PC-3 (cell line): Measurements from ENCODE around the gene EMP3. TPM values are rescaled to one million over a fixed set of nuclear protein-coding genes. Genes with fewer than 3 reads are reported as not detected.
"Not testable (repeated sequence)": the region's sequence is repeated elsewhere in the genome, so short reads cannot be mapped to it uniquely, and the experiment has no call there.

Experiments
- ATAC-seq: fragments of 200-7000 bp; cut with Tn5 transposase; 2 replicates; pipeline ENCODE4 v1.9.1; 2020; ENCODE audit warnings: mild to moderate bottlenecking, moderate library complexity
- BruUV-seq: library from RNA; stranded (reverse); fragments of 400-500 nt; replicated peaks from 2 replicates; lab custom pipeline; 2021; lab: Mats Ljungman, UMichigan
- CTCF ChIA-PET: fragments of 300-600 bp; sonication (Branson Sonifier 250); formaldehyde crosslinking; loops from one replicate; lab custom pipeline; 2022; ENCODE audit warnings: antibody characterized with exemption; lab: Charles Lee
- POLR2A ChIA-PET: fragments of 300-600 bp; sonication (Branson Sonifier 250); formaldehyde crosslinking; loops from one replicate; lab custom pipeline; 2022; ENCODE audit warnings: antibody characterized with exemption; ENCODE audit not compliant: unreplicated experiment; lab: Charles Lee
- DNase-seq: peaks from one replicate; pipeline ENCODE4 v3.0.0-alpha.2; 2015
- H2AFZ ChIP-seq: fragments of 300-600 bp; sonication (generic); 2 replicates; pipeline ENCODE4 v1.6.0; 2016; ENCODE audit warnings: antibody characterized with exemption, low read length
- H3F3A ChIP-seq: fragments of 300-600 bp; sonication (generic); one replicate; pipeline ENCODE4 v1.6.0; 2017; ENCODE audit warnings: antibody characterized with exemption, low read length, control low read depth, mild to moderate bottlenecking; ENCODE audit not compliant: unreplicated experiment
- H3K27ac ChIP-seq: fragments of 300-600 bp; sonication (generic); 2 replicates; pipeline ENCODE4 v1.5.1; 2016; ENCODE audit warnings: mild to moderate bottlenecking, low read length
- H3K27me3 ChIP-seq: fragments of 300-600 bp; sonication (generic); 2 replicates; pipeline ENCODE4 v1.6.1; 2016; ENCODE audit warnings: low read length, mixed read lengths
- H3K36me3 ChIP-seq: fragments of 300-600 bp; sonication (generic); 2 replicates; pipeline ENCODE4 v1.6.1; 2016; ENCODE audit warnings: low read depth, mixed run types, low read length, mixed read lengths
- H3K4me1 ChIP-seq: fragments of 300-600 bp; sonication (generic); 2 replicates; pipeline ENCODE4 v1.5.1; 2016; ENCODE audit warnings: low read length; ENCODE audit not compliant: insufficient read depth
- H3K4me2 ChIP-seq: fragments of 300-600 bp; sonication (generic); 2 replicates; pipeline ENCODE4 v1.6.0; 2016; ENCODE audit warnings: low read length
- H3K4me3 ChIP-seq: fragments of 300-600 bp; sonication (generic); 2 replicates; pipeline ENCODE4 v1.5.1; 2016; ENCODE audit warnings: mild to moderate bottlenecking, low read length, mixed read lengths
- H3K79me2 ChIP-seq: fragments of 300-600 bp; sonication (generic); 2 replicates; pipeline ENCODE4 v1.6.1; 2017; ENCODE audit warnings: low read length, mixed read lengths
- H3K9ac ChIP-seq: fragments of 300-600 bp; sonication (generic); 2 replicates; pipeline ENCODE4 v1.6.0; 2016; ENCODE audit warnings: mild to moderate bottlenecking, low read length
- H3K9me2 ChIP-seq: fragments of 300-600 bp; sonication (generic); replicated peaks from 2 replicates; pipeline ENCODE4 v1.6.1; 2016; ENCODE audit warnings: mixed run types, low read length, mixed read lengths
- H3K9me3 ChIP-seq: fragments of 300-600 bp; sonication (generic); 2 replicates; pipeline ENCODE4 v1.6.1; 2016; ENCODE audit warnings: low read length, mixed read lengths
- H4K20me1 ChIP-seq: fragments of 300-600 bp; sonication (generic); 2 replicates; pipeline ENCODE4 v1.6.1; 2016; ENCODE audit warnings: low read length, mixed read lengths
- CTCF ChIP-seq: fragments of 300-600 bp; sonication (generic); conservative IDR thresholded peaks from 2 replicates; pipeline ENCODE4 v1.5.1; 2017; ENCODE audit warnings: antibody characterized with exemption, low read depth, mild to moderate bottlenecking, low read length
- EZH2 ChIP-seq: fragments of 300-600 bp; sonication (generic); IDR thresholded peaks from one replicate; pipeline ENCODE4 v1.6.1; 2017; ENCODE audit warnings: antibody characterized with exemption, mild to moderate bottlenecking, low read length; ENCODE audit not compliant: unreplicated experiment
- EZH2phosphoT487 ChIP-seq: fragments of 300-600 bp; sonication (generic); IDR thresholded peaks from 2 replicates; pipeline ENCODE4 v1.6.1; 2018; ENCODE audit warnings: mild to moderate bottlenecking, antibody characterized with exemption, low read length, borderline replicate concordance
- intact Hi-C: fragments of 100-400 bp; cut with micrococcal nuclease; formaldehyde crosslinking; loops from 2 replicates; pipeline ENCODE4 v1.9.0; 2023
- total RNA-seq: library from RNA; depleted of rRNA; stranded (reverse); fragments of >200 nt; gene quantifications from 2 replicates; pipeline ENCODE4 v1.2.3, GENCODE V29; 2014

Gene EMP3
- total RNA-seq, 1 experiment from 2014 or later: 31.9 TPM

DNA sequence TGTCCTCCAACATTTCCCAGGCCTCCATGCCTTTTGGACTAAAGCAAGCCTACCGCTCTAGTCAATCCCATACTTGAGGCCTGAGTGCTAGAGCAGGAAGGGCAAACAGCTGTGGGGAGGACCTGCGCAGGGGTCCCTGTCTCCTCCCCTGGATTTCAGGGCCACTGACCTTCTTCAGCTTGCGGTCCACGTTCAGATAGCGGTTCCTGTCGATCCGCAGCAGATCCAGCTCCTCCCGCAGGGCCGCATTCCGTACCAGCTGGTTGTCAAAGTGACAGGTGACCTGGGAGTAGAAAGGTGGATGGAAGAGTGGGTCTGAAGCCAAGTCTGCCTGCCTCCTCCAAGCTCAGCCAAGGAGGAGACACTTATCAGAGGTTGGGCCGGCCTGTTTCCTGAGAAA is 14.0 kb upstream of the EMP3 start:
- H3K79me2 ChIP-seq: no peaks in the 10 kb centered on the region
- DNase-seq (no peak), ATAC-seq (no peak)
- no peak for TF ChIP-seq EZH2phosphoT487
- no peak for TF ChIP-seq CTCF
- TF ChIP-seq EZH2: no peak
- H3F3A ChIP-seq: no peaks in the 10 kb centered on the region
- no peak overlapping the region for H3K4me3 ChIP-seq
- H4K20me1 ChIP-seq: no peaks in the 10 kb centered on the region
- H3K27me3 ChIP-seq: no peaks in the 10 kb centered on the region
- H3K27ac ChIP-seq: no peak overlapping the region
- intact Hi-C loops: no loop called here
- no peak overlapping the region for H2AFZ ChIP-seq
- no TSS peak for BruUV-seq
- peaks cover 1% of the 10 kb centered on the region; the same call in 1 of the 2 replicates for H3K4me1 ChIP-seq
- CTCF ChIA-PET: no interaction called here
- no peaks in the 10 kb centered on the region for H3K9me2 ChIP-seq
- no peak overlapping the region for H3K4me2 ChIP-seq
- no peak overlapping the region for H3K9ac ChIP-seq
- no peaks in the 10 kb centered on the region for H3K9me3 ChIP-seq
- POLR2A ChIA-PET: interaction anchor here (0.6 kb wide), 1 partner anchor 307 kb away, joined by 5 read pairs; the partner anchor contains the start of gene RPL18
- no peaks in the 10 kb centered on the region for H3K36me3 ChIP-seq

DNA sequence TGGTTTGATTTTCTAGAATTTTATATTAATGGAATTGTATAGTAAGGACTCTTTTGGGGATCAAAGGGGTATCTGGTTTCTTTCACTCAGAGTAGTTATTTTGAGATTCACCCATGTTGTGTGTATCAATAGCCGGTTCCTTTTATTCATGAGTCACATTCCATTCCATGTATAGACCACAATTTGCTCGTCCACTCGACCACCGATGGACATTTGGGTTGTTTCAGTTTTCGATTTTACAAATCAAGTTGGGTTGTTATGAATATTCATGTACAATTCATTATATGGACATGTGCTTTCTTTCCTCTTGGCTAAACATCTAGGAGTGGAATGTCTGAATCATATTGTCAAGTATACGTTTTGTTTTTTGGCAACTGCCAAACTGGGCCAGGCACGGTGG is 9.6 kb upstream of the EMP3 start:
- Histone ChIP-seq H3K9me3 (no peaks in the 10 kb centered on the region), H3K4me3 (no peak overlapping the region), H3K4me1 (peaks cover 19% of the 10 kb centered on the region), H2AFZ (no peak overlapping the region), H3K79me2 (no peaks in the 10 kb centered on the region), H3K27me3 (no peaks in the 10 kb centered on the region), H3F3A (no peaks in the 10 kb centered on the region), H3K36me3 (no peaks in the 10 kb centered on the region), H3K9ac (no peak overlapping the region), H3K4me2 (no peak overlapping the region), H4K20me1 (no peaks in the 10 kb centered on the region), H3K9me2 (no peaks in the 10 kb centered on the region), H3K27ac (no peak overlapping the region)
- intact Hi-C loops: no loop called here
- no TSS peak for BruUV-seq
- ChIA-PET POLR2A (no interaction called here), CTCF (no interaction called here)
- DNase-seq: peak; percentile 20
- TF ChIP-seq EZH2phosphoT487: no peak
- no peak for TF ChIP-seq CTCF
- no peak for TF ChIP-seq EZH2
- ATAC-seq: no peak

DNA sequence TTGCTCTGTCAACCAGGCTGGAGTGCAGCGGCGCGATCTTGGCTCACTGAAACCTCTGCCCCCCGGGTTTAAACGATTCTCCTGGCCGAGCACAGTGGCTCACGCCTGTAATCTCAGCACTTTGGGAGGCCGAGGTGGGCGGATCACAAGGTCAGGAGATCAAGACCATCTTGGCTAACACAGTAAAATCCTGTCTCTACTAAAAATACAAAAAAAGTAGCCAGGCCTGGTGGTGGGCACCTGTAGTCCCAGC is 7.7 kb upstream of the EMP3 start:
- H2AFZ ChIP-seq, POLR2A ChIA-PET, H3F3A ChIP-seq: not testable (repeated sequence)

More for the DNA sequence above, 7.7 kb upstream of the EMP3 start:
- H3K36me3 ChIP-seq, ATAC-seq, H3K79me2 ChIP-seq, intact Hi-C loops, H3K9ac ChIP-seq, BruUV-seq, H3K4me3 ChIP-seq, H4K20me1 ChIP-seq, DNase-seq, H3K27ac ChIP-seq, H3K9me2 ChIP-seq, H3K27me3 ChIP-seq, H3K9me3 ChIP-seq: not testable (repeated sequence)
- H3K4me1 ChIP-seq: peaks cover 31% of the 10 kb centered on the region
- CTCF ChIA-PET: interaction anchor here (1.6 kb wide), 1 partner anchor 15 kb away, joined by 3 read pairs; no protein-coding TSS in a partner anchor
- peak overlapping the region; percentile 16; the same call in 1 of the 2 replicates for H3K4me2 ChIP-seq
